Activated T-helper 2 cell treated with anti-CD3 and anti-CD28 coated beads, Interferon-gamma antibody, Interleukin-2, Interleukin-4, amounts not matched to agents 10 μg/mL and 5 μg/mL and 100 μg/mL, durations not matched to agents 14 hours and 24 hours and 36 hours (primary cell): ENCODE results near the gene SPATS2L. TPM values are rescaled to one million over a fixed set of nuclear protein-coding genes. Genes with fewer than 3 reads are reported as not detected.
A peak's percentile ranks its signal among the peaks of the same experiment; 100 is the strongest.

Experiments used
- DNase-seq: peaks from one replicate; pipeline ENCODE4 v3.0.0; 2021; ENCODE audit warnings: low spot score
- H3K27ac Mint-ChIP-seq: one replicate; pipeline ENCODE4 v1.8.0; 2021; ENCODE audit warnings: mixed read lengths
- H3K27me3 Mint-ChIP-seq: one replicate; pipeline ENCODE4 v1.8.0; 2021; ENCODE audit warnings: low read depth, mixed read lengths
- H3K36me3 Mint-ChIP-seq: one replicate; pipeline ENCODE4 v1.8.0; 2021; ENCODE audit warnings: low read depth, mixed read lengths
- H3K4me1 Mint-ChIP-seq: one replicate; pipeline ENCODE4 v1.8.0; 2021; ENCODE audit warnings: low read depth, mixed read lengths
- H3K4me3 Mint-ChIP-seq: one replicate; pipeline ENCODE4 v1.8.0; 2021; ENCODE audit warnings: low read depth, mild to moderate bottlenecking, moderate library complexity, mixed read lengths
- H3K9me3 Mint-ChIP-seq: one replicate; pipeline ENCODE4 v1.8.0; 2021; ENCODE audit warnings: mixed read lengths
- intact Hi-C: fragments of 100-400 bp; cut with micrococcal nuclease; formaldehyde crosslinking; loops from one replicate; pipeline ENCODE4 v1.15.1; 2023
- total RNA-seq: library from RNA; stranded (reverse); gene quantifications from 2 replicates; pipeline ENCODE4 v1.2.3, GENCODE V29; 2022

Gene SPATS2L
- total RNA-seq, 1 donor from 2014 or later, result 62.2 TPM

GRCh38 chr2:200314976-200315567 lies 8.6 kb downstream of the SPATS2L start:
- no peak for DNase-seq
- no peak overlapping the region for H3K4me3 Mint-ChIP-seq
- no peak overlapping the region for H3K27ac Mint-ChIP-seq
- peaks cover 16% of the 10 kb centered on the region for H3K36me3 Mint-ChIP-seq
- peaks cover 69% of the 10 kb centered on the region for H3K4me1 Mint-ChIP-seq
- no peaks in the 10 kb centered on the region for H3K9me3 Mint-ChIP-seq
- H3K27me3 Mint-ChIP-seq, result no peaks in the 10 kb centered on the region
- intact Hi-C loops, result loop anchor here (5.0 kb wide), 1 partner anchor 403 kb away; the partner anchor contains the start of gene C2orf69

- Mint-ChIP-seq H3K4me3 (no peak overlapping the region), H3K27ac (no peak overlapping the region), H3K27me3 (no peaks in the 10 kb centered on the region), H3K9me3 (no peaks in the 10 kb centered on the region), H3K4me1 (peaks cover 79% of the 10 kb centered on the region), H3K36me3 (peaks cover 9% of the 10 kb centered on the region)
- intact Hi-C loops, result loop anchor here (2.0 to 5.0 kb wide), 2 partner anchors 149 to 406 kb away; partner anchors contain the start of gene C2orf69
- no peak for DNase-seq
Observed at GRCh38 chr2:200317975-200318374, 11.5 kb downstream of the SPATS2L start.

DNA sequence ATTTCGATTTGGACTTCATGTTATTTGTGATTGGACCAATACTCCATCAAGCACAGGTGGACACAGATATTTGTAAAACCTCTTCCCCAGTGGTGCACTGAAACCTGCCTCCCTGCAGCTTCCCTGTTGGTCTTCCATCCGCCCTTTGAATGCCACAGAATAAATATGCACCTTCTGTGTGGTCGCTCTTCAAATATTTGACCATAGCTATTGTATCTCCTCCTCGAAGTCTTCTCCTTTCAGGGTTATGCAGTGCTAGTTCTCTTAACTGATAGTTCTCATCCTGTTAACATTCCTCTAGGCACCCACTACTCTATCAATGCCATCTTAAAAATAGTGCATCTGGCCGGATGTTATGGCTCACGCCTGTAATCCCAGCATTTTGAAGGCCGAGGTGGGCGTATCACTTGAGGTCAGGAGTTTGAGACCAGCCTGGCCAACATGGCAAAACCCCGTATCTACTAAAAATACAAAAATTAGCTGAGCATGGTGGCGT lies 12.5 kb downstream of the SPATS2L start:
- H3K4me3 Mint-ChIP-seq, result no peak overlapping the region
- H3K27me3 Mint-ChIP-seq, result no peaks in the 10 kb centered on the region
- peaks cover 7% of the 10 kb centered on the region for H3K36me3 Mint-ChIP-seq
- H3K9me3 Mint-ChIP-seq, result no peaks in the 10 kb centered on the region
- no peak overlapping the region for H3K27ac Mint-ChIP-seq
- H3K4me1 Mint-ChIP-seq, result peaks cover 79% of the 10 kb centered on the region
- no peak for DNase-seq
- intact Hi-C loops, result loop anchor here (5.0 kb wide), 1 partner anchor 407 kb away; the partner anchor contains the start of gene C2orf69

DNA sequence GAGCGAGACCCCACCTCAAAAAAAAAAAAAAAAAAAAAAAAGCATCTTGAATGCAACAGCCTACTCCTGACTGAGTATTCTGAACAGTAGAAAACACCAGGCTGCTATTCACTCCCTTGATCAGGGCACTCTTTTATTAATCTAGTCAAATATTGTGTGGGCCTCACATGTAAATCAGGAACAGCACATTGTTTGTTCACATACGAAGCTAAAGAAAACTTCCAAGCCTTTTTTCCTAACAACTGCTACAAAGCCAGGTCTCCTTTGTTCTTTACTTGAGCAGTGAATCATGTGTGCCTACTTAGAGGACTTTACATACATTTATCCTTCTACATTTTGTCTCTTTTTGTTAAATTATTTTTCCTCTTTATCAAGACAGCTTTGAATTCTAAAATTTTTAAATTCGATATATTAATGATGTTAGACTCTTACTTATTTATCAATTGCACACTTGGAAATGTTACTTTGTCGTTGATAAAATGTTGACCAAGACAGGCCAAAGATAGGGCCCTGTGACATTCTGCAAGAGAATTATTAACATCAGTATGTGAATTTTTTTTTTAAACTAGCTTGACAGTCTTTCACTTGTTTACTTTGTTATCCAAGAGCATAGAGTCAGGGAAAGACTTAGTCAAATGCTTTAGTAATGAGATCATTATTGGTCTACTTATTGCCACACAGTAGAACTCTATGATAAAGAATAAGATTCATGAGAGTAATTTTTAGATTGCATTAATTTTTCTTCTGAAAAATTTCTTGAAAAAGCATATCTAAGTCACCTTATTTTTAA lies 13.2 kb downstream of the SPATS2L start:
- Mint-ChIP-seq H3K27ac (no peak overlapping the region), H3K9me3 (no peaks in the 10 kb centered on the region), H3K36me3 (peaks cover 10% of the 10 kb centered on the region), H3K27me3 (no peaks in the 10 kb centered on the region), H3K4me1 (peaks cover 73% of the 10 kb centered on the region), H3K4me3 (no peak overlapping the region)
- no peak for DNase-seq
- intact Hi-C loops, result loop anchor here (5.0 kb wide), 2 partner anchors 383 to 407 kb away; partner anchors contain the start of gene C2orf69

DNA sequence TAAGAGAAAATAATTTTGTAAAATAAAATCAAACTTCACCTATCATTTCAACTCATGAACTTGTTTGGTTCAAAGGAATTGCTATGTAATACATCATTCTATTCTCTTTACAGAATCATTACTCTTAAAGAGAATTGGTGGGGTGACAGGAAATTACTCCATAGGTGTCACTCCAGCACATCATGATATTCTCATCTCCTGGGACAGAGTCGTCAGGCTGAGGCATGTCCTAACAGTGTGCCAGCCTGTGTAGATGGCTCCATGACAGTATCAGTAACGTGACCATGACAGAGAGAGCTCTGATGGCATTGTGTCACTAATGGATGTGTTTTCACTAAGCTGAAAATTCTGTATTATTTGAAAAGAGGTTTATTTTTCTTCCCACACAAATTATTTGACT lies 13.9 kb downstream of the SPATS2L start:
- Mint-ChIP-seq H3K9me3 (no peaks in the 10 kb centered on the region), H3K4me3 (no peak overlapping the region), H3K27ac (no peak overlapping the region), H3K27me3 (no peaks in the 10 kb centered on the region), H3K4me1 (peaks cover 71% of the 10 kb centered on the region), H3K36me3 (peaks cover 10% of the 10 kb centered on the region)
- intact Hi-C loops, result loop anchor here (5.0 kb wide), 1 partner anchor 382 kb away; no protein-coding TSS in a partner anchor
- no peak for DNase-seq

DNA sequence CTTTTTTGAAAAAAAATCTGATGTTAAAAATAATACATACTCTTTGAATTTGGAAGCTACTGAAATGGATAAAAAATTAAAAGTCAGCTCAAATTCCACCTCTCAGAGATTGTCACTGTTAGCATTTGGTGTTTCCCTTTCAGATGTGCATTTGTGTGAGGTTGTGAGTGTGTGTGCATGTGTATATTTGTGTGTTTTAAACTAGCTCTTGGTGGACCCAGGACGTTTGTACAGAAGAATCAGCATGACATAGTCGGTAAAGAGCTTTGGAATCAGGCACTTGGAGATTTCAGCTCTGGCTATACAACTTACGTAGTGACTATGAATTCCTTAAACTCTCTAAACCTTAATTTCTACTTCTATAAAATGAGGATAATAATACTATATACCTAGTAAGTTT lies 14.5 kb downstream of the SPATS2L start:
- H3K9me3 Mint-ChIP-seq, result no peaks in the 10 kb centered on the region
- no peak overlapping the region for H3K27ac Mint-ChIP-seq
- intact Hi-C loops, result loop anchor here (5.0 kb wide), 1 partner anchor 381 kb away; no protein-coding TSS in a partner anchor
- DNase-seq, result no peak
- peaks cover 16% of the 10 kb centered on the region for H3K36me3 Mint-ChIP-seq
- H3K27me3 Mint-ChIP-seq, result no peaks in the 10 kb centered on the region
- H3K4me1 Mint-ChIP-seq, result peaks cover 65% of the 10 kb centered on the region
- H3K4me3 Mint-ChIP-seq, result no peak overlapping the region

DNA sequence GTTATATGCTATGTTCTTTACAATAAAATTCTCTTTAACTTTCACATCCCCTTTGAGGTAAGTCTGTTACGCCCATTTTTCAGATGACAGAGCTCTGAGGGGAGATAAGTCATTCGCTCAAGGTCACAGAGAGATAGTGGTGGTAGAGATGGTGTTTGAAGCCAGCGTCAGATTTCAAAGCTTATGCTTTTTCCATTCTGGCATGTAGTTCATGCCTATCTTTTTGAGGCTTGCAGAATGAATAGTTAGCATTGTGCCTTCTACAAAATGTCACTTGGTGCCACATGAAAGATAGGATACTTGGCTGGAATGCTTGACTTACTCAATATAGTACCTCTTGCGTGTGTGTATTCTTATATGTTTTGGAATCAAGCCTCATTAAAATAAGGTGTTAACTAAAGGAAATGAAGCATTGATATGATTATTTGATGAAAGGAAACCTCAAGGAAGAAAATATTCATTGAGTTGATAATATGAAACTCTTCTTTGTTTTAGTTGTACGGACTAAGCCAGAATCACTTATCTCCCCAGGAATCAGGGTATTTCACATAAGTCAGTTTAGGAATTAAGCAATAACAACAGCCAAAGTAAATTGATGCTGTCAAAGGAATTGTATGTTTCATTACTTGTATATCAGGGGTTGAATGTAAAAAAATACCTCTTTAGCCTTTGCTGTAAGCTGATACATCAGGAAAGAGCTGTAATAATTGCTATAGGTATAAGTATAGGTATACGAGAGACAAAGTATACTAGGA lies 15.5 kb downstream of the SPATS2L start:
- no peaks in the 10 kb centered on the region for H3K9me3 Mint-ChIP-seq
- intact Hi-C loops, result loop anchor here (1.0 to 5.0 kb wide), 8 partner anchors 13 to 493 kb away; no protein-coding TSS in a partner anchor
- H3K4me3 Mint-ChIP-seq, result no peak overlapping the region

GRCh38 chr2:200322607-200323006 lies 16.1 kb downstream of the SPATS2L start:
- DNase-seq, result no peak
- Mint-ChIP-seq H3K27me3 (no peaks in the 10 kb centered on the region), H3K4me1 (peaks cover 49% of the 10 kb centered on the region), H3K4me3 (no peak overlapping the region), H3K27ac (peak overlapping the region; percentile 80), H3K9me3 (no peaks in the 10 kb centered on the region), H3K36me3 (peaks cover 16% of the 10 kb centered on the region)
- intact Hi-C loops, result loop anchor here (1.0 to 5.0 kb wide), 8 partner anchors 14 to 492 kb away; no protein-coding TSS in a partner anchor

More for the DNA sequence above, 15.5 kb downstream of the SPATS2L start:
- Mint-ChIP-seq H3K27me3 (no peaks in the 10 kb centered on the region), H3K4me1 (peaks cover 55% of the 10 kb centered on the region), H3K36me3 (peaks cover 16% of the 10 kb centered on the region), H3K27ac (peak overlapping the region; percentile 80)
- no peak for DNase-seq

DNA sequence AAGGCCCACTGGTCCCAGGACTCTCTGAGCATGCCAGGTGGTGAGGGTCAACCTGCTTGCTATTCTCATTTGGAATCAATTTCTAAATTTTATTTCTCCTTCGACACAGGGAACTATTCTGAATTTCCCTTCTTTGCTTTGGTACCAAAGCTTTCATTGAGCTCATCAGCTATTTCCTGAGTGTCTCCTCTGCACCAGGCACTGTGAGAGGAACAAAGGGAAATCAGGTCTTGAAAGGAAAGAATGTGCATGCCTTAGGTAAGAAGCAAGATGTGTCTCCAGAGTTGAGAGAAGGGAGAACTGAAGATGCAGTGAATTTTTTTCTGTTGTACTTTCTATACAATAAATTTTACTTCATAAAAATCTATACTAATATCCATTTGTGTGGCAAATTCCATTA lies 17.9 kb downstream of the SPATS2L start:
- Mint-ChIP-seq H3K27me3 (no peaks in the 10 kb centered on the region), H3K9me3 (no peaks in the 10 kb centered on the region), H3K27ac (no peak overlapping the region), H3K4me3 (no peak overlapping the region), H3K36me3 (peaks cover 16% of the 10 kb centered on the region), H3K4me1 (peaks cover 33% of the 10 kb centered on the region)
- intact Hi-C loops, result loop anchor here (5.0 kb wide), 1 partner anchor 378 kb away; no protein-coding TSS in a partner anchor
- DNase-seq, result no peak

DNA sequence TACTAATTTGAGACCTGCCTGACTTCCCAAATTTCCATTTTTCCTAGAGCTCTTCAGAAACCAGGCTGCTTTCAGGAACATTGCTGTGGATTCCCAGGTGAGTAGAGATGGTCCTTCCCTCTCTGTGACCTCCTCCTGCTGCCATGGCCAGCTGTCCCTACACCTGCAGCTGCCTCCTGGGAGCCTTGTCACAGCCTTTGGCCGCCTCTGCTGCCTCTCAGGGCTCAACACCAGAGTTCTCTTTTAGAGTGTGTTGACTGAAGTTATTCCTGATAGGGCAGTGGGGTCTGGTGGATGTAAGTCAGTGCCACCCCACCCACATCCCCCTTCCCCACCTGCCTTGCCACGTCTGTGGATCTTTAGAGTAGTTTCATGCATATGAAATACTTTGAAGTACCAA lies 22.9 kb downstream of the SPATS2L start:
- Mint-ChIP-seq H3K36me3 (peaks cover 42% of the 10 kb centered on the region), H3K27ac (no peak overlapping the region), H3K9me3 (no peaks in the 10 kb centered on the region), H3K4me1 (no peaks in the 10 kb centered on the region), H3K27me3 (no peaks in the 10 kb centered on the region), H3K4me3 (no peak overlapping the region)
- DNase-seq, result no peak
- intact Hi-C loops, result no loop called here

GRCh38 chr2:200329798-200330197 lies 23.3 kb downstream of the SPATS2L start:
- Mint-ChIP-seq H3K4me3 (no peak overlapping the region), H3K4me1 (no peaks in the 10 kb centered on the region), H3K27ac (no peak overlapping the region), H3K36me3 (peaks cover 42% of the 10 kb centered on the region), H3K27me3 (no peaks in the 10 kb centered on the region), H3K9me3 (no peaks in the 10 kb centered on the region)
- intact Hi-C loops, result no loop called here
- DNase-seq, result no peak

DNA sequence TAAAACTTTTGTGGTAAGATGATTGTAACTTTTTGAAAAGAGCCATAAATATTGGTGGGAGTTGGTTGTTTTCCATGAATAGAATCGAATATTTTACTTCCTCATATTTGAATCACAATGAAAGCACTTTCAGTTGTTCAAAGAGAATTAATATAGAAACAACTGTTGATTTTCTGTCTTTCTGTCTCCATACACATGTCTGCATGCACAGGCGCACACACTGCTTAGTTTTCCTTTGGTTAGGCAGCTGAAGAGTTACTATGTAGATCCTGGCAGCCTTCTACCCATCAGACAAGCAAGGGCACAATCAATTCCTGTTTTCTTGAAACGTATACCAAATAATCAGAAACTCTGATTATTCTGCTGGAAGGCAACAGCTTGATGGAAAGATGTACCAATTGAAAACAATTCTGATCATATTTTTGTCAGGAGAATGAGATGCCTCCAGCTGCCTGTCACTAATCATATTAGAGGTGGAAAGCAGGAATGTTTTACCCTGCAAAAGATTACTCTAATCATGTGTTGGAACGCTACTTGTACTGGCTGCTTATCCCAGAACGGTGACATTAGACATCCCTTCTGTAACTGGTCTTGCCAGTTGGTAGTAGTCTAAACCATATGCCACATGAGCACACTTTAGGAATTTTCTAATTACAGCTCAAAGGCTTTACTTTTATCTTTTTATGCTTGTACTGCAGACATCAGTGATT lies 24.0 kb downstream of the SPATS2L start:
- Mint-ChIP-seq H3K9me3 (no peaks in the 10 kb centered on the region), H3K4me3 (no peak overlapping the region), H3K36me3 (peaks cover 44% of the 10 kb centered on the region), H3K4me1 (no peaks in the 10 kb centered on the region), H3K27me3 (no peaks in the 10 kb centered on the region), H3K27ac (no peak overlapping the region)
- intact Hi-C loops, result no loop called here
- DNase-seq, result no peak
